H9 (cell line): ENCODE results near the gene GFPT2. TPM values are rescaled to one million over a fixed set of nuclear protein-coding genes. Genes with fewer than 3 reads are reported as not detected.

ENCODE experiments used
- DNase-seq: peaks from one replicate; pipeline ENCODE4 v3.0.0-alpha.2; 2017
- H2AFZ ChIP-seq: one replicate; pipeline ENCODE4 v1.6.1; 2013; ENCODE audit warnings: mild to moderate bottlenecking, low read length, control low read depth, moderate library complexity
- H2AK5ac ChIP-seq: 2 replicates; pipeline ENCODE4 v1.6.1; 2013; ENCODE audit warnings: low read length, control low read depth, mixed read lengths; ENCODE audit not compliant: insufficient read length
- H2BK120ac ChIP-seq: one replicate; pipeline ENCODE4 v1.6.1; 2013; ENCODE audit warnings: low read depth, mild to moderate bottlenecking, low read length, control low read depth, inconsistent platforms; ENCODE audit not compliant: poor library complexity, severe bottlenecking
- H2BK12ac ChIP-seq: 2 replicates; pipeline ENCODE4 v1.6.1; 2013; ENCODE audit warnings: low read length, control low read depth, mixed read lengths, low read depth; ENCODE audit not compliant: insufficient read length
- H2BK15ac ChIP-seq: 2 replicates; pipeline ENCODE4 v1.6.1; 2013; ENCODE audit warnings: low read depth, low read length, control low read depth
- H2BK20ac ChIP-seq: one replicate; pipeline ENCODE4 v1.6.1; 2013; ENCODE audit warnings: low read depth, mild to moderate bottlenecking, low read length, control low read depth, inconsistent platforms; ENCODE audit not compliant: poor library complexity, severe bottlenecking
- H2BK5ac ChIP-seq: 2 replicates; pipeline ENCODE4 v1.6.1; 2013; ENCODE audit warnings: low read length, control low read depth, mixed read lengths; ENCODE audit not compliant: insufficient read length
- H3K14ac ChIP-seq: 2 replicates; pipeline ENCODE4 v1.6.1; 2013; ENCODE audit warnings: low read length, control low read depth; ENCODE audit not compliant: insufficient read depth
- H3K18ac ChIP-seq: 2 replicates; pipeline ENCODE4 v1.6.1; 2013; ENCODE audit warnings: low read depth, mild to moderate bottlenecking, mixed read lengths, low read length, control low read depth; ENCODE audit not compliant: insufficient read length
- H3K23ac ChIP-seq: 2 replicates; pipeline ENCODE4 v1.6.1; 2013; ENCODE audit warnings: low read length, control low read depth, mixed read lengths, low read depth; ENCODE audit not compliant: insufficient read length
- H3K23me2 ChIP-seq: 2 replicates; pipeline ENCODE4 v1.6.1; 2013; ENCODE audit warnings: low read depth, mild to moderate bottlenecking, mixed read lengths, low read length, control low read depth; ENCODE audit not compliant: insufficient read length, poor library complexity, severe bottlenecking
- H3K27ac ChIP-seq: 2 replicates; pipeline ENCODE4 v1.5.1; 2013; ENCODE audit warnings: low read length, control low read depth, mixed read lengths, low read depth; ENCODE audit not compliant: insufficient read length
- H3K27me3 ChIP-seq: 2 replicates; pipeline ENCODE4 v1.6.1; 2013; ENCODE audit warnings: low read length, control low read depth, inconsistent platforms; ENCODE audit not compliant: insufficient read depth
- H3K4ac ChIP-seq: 2 replicates; pipeline ENCODE4 v1.6.1; 2013; ENCODE audit warnings: low read depth, mild to moderate bottlenecking, control low read depth, inconsistent platforms, low read length, moderate library complexity
- H3K4me1 ChIP-seq: 2 replicates; pipeline ENCODE4 v1.6.1; 2013; ENCODE audit warnings: low read length, control low read depth, inconsistent platforms; ENCODE audit not compliant: insufficient read depth
- H3K4me2 ChIP-seq: 2 replicates; pipeline ENCODE4 v1.6.1; 2013; ENCODE audit warnings: low read length, control low read depth, mixed read lengths; ENCODE audit not compliant: insufficient read length, insufficient read depth
- H3K56ac ChIP-seq: 2 replicates; pipeline ENCODE4 v1.6.1; 2013; ENCODE audit warnings: low read depth, mild to moderate bottlenecking, mixed read lengths, low read length, control low read depth; ENCODE audit not compliant: insufficient read length
- H3K79me1 ChIP-seq: 2 replicates; pipeline ENCODE4 v1.6.1; 2013; ENCODE audit warnings: low read depth, mild to moderate bottlenecking, moderate library complexity, low read length, control low read depth, inconsistent platforms; ENCODE audit not compliant: insufficient read depth, poor library complexity, severe bottlenecking
- H3K79me2 ChIP-seq: 2 replicates; pipeline ENCODE4 v1.6.1; 2013; ENCODE audit warnings: low read length, control low read depth, inconsistent platforms; ENCODE audit not compliant: insufficient read depth
- H3K9ac ChIP-seq: 2 replicates; pipeline ENCODE4 v1.6.1; 2013; ENCODE audit warnings: low read length, control low read depth, mixed read lengths; ENCODE audit not compliant: insufficient read length; ENCODE audit errors: extremely low read depth
- H3K9me3 ChIP-seq: one replicate; pipeline ENCODE4 v1.6.1; 2013; ENCODE audit warnings: low read depth, low read length, inconsistent platforms; ENCODE audit not compliant: control insufficient read depth
- H3T11ph ChIP-seq: one replicate; pipeline ENCODE4 v1.6.1; 2013; ENCODE audit warnings: mild to moderate bottlenecking, low read length, control low read depth, inconsistent platforms
- H4K20me1 ChIP-seq: one replicate; pipeline ENCODE4 v1.6.1; 2013; ENCODE audit not compliant: control insufficient read depth, insufficient read length, insufficient read depth
- H4K5ac ChIP-seq: 2 replicates; pipeline ENCODE4 v1.6.1; 2013; ENCODE audit warnings: low read depth, mild to moderate bottlenecking, mixed read lengths, low read length, control low read depth; ENCODE audit not compliant: insufficient read length
- H4K8ac ChIP-seq: replicated peaks from 2 replicates; pipeline ENCODE4 v1.6.1; 2013; ENCODE audit warnings: low read length, control low read depth, mixed read lengths, low read depth; ENCODE audit not compliant: insufficient read length
- H4K91ac ChIP-seq: 2 replicates; pipeline ENCODE4 v1.6.1; 2013; ENCODE audit warnings: low read depth, mild to moderate bottlenecking, moderate library complexity, mixed read lengths, low read length, control low read depth; ENCODE audit not compliant: insufficient read length
- H3K27ac Mint-ChIP-seq, 3 experiments: 2 replicates in 2 of 3; 3 replicates in 1 of 3; pipeline ENCODE4 v1.8.0; 2020 to 2021; ENCODE audit warnings: mixed read lengths in 3 of 3, mild to moderate bottlenecking in 1 of 3, moderate library complexity in 1 of 3
- H3K27me3 Mint-ChIP-seq: 2 replicates; pipeline ENCODE4 v1.8.0; 2021; ENCODE audit warnings: low read depth, mild to moderate bottlenecking, moderate library complexity, mixed read lengths
- H3K36me3 Mint-ChIP-seq, 3 experiments: 2 replicates in 2 of 3; 3 replicates in 1 of 3; pipeline ENCODE4 v1.8.0; 2020 to 2021; ENCODE audit warnings: low read depth in 3 of 3, mixed read lengths in 3 of 3; ENCODE audit not compliant: insufficient read depth in 1 of 3
- H3K4me1 Mint-ChIP-seq, 2 experiments: 2 replicates each; pipeline ENCODE4 v1.8.0; 2020; ENCODE audit warnings: mixed read lengths in 2 of 2
- H3K4me3 Mint-ChIP-seq, 2 experiments: 2 replicates in 1 of 2; 3 replicates in 1 of 2; pipeline ENCODE4 v1.8.0; 2020 to 2021; ENCODE audit warnings: mild to moderate bottlenecking in 2 of 2, mixed read lengths in 2 of 2, moderate library complexity in 1 of 2
- H3K9me3 Mint-ChIP-seq, 2 experiments: 2 replicates in 1 of 2; 3 replicates in 1 of 2; pipeline ENCODE4 v1.8.0; 2020; ENCODE audit warnings: mild to moderate bottlenecking in 2 of 2, mixed read lengths in 2 of 2, moderate library complexity in 1 of 2
- WGBS: extraction: QIAGEN DNeasy Blood & Tissue Kit; methylation state at CpG from one replicate; pipeline ENCODE4 v1.1.7; 2013; ENCODE audit warnings: missing lambda C conversion rate, low lambda C conversion rate, mixed read lengths; ENCODE audit not compliant: insufficient read length; ENCODE audit errors: extremely low coverage; 5-methylcytosine and 5-hydroxymethylcytosine counted together
- total RNA-seq: library from RNA; stranded (reverse); gene quantifications from 2 replicates; pipeline ENCODE4 v1.2.1, GENCODE V29; 2021
- TF ChIP-seq, protein P1 (sequence below): fragments of 200-600 bp; sonication (generic); conservative IDR thresholded peaks from 3 replicates; pipeline ENCODE4 v1.8.0; 2021; ENCODE audit warnings: antibody characterized with exemption, mild to moderate bottlenecking

The GFPT2 gene
- total RNA-seq, 1 experiment from 2014 or later, result 89.8 TPM

GRCh38 chr5:180334176-180334575 is 19.0 kb downstream of the GFPT2 start:
- Histone ChIP-seq H4K8ac (no peak overlapping the region), H3K14ac (no peak overlapping the region), H3K23me2 (no peaks in the 10 kb centered on the region), H3K9ac (no peak overlapping the region), H4K91ac (no peak overlapping the region), H4K20me1 (no peaks in the 10 kb centered on the region), H3K79me1 (no peaks in the 10 kb centered on the region), H2AFZ (no peak overlapping the region), H3K4me1 (peaks cover 7% of the 10 kb centered on the region), H2BK20ac (no peak overlapping the region), H2AK5ac (no peak overlapping the region), H4K5ac (no peak overlapping the region), H3T11ph (no peak overlapping the region), H2BK15ac (no peak overlapping the region), H3K27me3 (no peaks in the 10 kb centered on the region), H3K4me2 (no peak overlapping the region), H2BK5ac (no peak overlapping the region), H2BK120ac (no peak overlapping the region), H2BK12ac (no peak overlapping the region), H3K79me2 (no peaks in the 10 kb centered on the region), H3K56ac (no peak overlapping the region), H3K23ac (no peak overlapping the region), H3K18ac (no peak overlapping the region), H3K27ac (no peak overlapping the region), H3K9me3 (no peaks in the 10 kb centered on the region), H3K4ac (no peak overlapping the region)
- H3K9me3 Mint-ChIP-seq, result peaks cover 3 to 7% of the 10 kb centered on the region in 2 experiments; a peak in 3 of 5 replicates
- DNase-seq, result no peak
- TF ChIP-seq, protein P1, sequence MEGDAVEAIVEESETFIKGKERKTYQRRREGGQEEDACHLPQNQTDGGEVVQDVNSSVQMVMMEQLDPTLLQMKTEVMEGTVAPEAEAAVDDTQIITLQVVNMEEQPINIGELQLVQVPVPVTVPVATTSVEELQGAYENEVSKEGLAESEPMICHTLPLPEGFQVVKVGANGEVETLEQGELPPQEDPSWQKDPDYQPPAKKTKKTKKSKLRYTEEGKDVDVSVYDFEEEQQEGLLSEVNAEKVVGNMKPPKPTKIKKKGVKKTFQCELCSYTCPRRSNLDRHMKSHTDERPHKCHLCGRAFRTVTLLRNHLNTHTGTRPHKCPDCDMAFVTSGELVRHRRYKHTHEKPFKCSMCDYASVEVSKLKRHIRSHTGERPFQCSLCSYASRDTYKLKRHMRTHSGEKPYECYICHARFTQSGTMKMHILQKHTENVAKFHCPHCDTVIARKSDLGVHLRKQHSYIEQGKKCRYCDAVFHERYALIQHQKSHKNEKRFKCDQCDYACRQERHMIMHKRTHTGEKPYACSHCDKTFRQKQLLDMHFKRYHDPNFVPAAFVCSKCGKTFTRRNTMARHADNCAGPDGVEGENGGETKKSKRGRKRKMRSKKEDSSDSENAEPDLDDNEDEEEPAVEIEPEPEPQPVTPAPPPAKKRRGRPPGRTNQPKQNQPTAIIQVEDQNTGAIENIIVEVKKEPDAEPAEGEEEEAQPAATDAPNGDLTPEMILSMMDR, result no peak
- peaks cover 25 to 30% of the 10 kb centered on the region in 2 experiments for H3K4me1 Mint-ChIP-seq
- H3K27me3 Mint-ChIP-seq, result no peaks in the 10 kb centered on the region
- no CpG with 5 or more reads among the region's 6 CpGs for WGBS
- H3K27ac Mint-ChIP-seq, result peak overlapping the region in 1 of 3 experiments; percentile 86; a peak in 2 of 7 replicates
- no peak overlapping the region; a peak in 1 of 5 replicates for H3K4me3 Mint-ChIP-seq
- peaks cover 81 to 86% (median 84%) of the 10 kb centered on the region in 3 experiments for H3K36me3 Mint-ChIP-seq
